Breast epithelium (tissue), 3 donors: ENCODE data around the gene NCOR2.

ENCODE experiments used
- CTCF ChIP-seq, 3 donors: fragments of 450-650 bp; IDR thresholded peaks; one replicate each; pipeline ENCODE4 v1.5.1; 2016 to 2017; ENCODE audit warnings: antibody characterized with exemption in 3 of 3, mild to moderate bottlenecking in 3 of 3, moderate library complexity in 3 of 3
- POLR2A ChIP-seq: fragments of 450-650 bp; IDR thresholded peaks from one replicate; pipeline ENCODE4 v1.6.1; 2016; ENCODE audit warnings: antibody characterized with exemption, mild to moderate bottlenecking, moderate library complexity
- POLR2AphosphoS5 ChIP-seq, 3 donors: sonication (generic); formaldehyde crosslinking; IDR thresholded peaks; one replicate each; pipeline ENCODE4 v1.6.1; 2017; ENCODE audit warnings: antibody characterized with exemption in 3 of 3

DNA sequence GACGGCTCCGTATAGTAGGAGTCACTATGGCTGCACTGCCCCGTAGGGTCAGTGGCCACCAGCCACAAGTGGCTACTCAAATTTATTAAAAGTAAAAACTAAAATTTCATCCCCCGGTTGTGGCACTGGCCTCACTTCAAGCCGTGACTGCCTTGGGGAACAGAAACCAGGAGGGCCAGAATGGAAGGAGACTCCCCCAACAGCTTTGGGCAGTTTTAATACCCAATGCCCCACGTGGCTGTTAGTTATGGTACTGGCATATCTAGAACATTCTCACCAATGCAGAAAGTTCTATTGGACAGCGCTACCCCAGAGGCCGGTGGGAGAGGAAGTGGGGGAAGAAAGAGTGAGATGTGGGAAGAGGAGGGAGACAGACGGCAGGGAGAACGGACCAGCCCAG lies 6.2 kb downstream of the NCOR2 start:
- TF ChIP-seq CTCF (IDR thresholded peaks at IDR 0.05) (no peak), POLR2AphosphoS5 (IDR thresholded peaks at IDR 0.05) (no peak), POLR2A (no peak)
